ENCODE measurements around the gene ADISSP. TPM values are rescaled to one million over a fixed set of nuclear protein-coding genes. Genes with fewer than 3 reads are reported as not detected.
A peak's percentile ranks its signal among the peaks of the same experiment; 100 is the strongest.

ADISSP gene
- total RNA-seq, 4 donors from 2014 or later = 14.4 to 32.4 (median 22.2) TPM

- no peak overlapping the region for H3K4me3 ChIP-seq
- H3K36me3 ChIP-seq = peaks cover 0 to 46% (median 3%) of the 10 kb centered on the region in 3 donors
- H3K9me3 ChIP-seq = no peaks in the 10 kb centered on the region
- DNase-seq (ENCODE audit: low spot score in 2 of 2) = no peak
- H3K27me3 ChIP-seq = no peaks in the 10 kb centered on the region
- WGBS, 2 donors = 68 to 71% methylated on average over 5 of the region's 5 CpGs
- H3K27ac ChIP-seq = peak overlapping the region in 3 of 4 donors; percentile 60 to 98 (median 96)
- no peak for TF ChIP-seq EP300 (IDR thresholded peaks at IDR 0.05)
- TF ChIP-seq CTCF (IDR thresholded peaks at IDR 0.05) = no peak
- TF ChIP-seq POLR2A (IDR thresholded peaks at IDR 0.05) = no peak
- peaks cover 0 to 56% (median 26%) of the 10 kb centered on the region in 4 donors for H3K4me1 ChIP-seq
Measured at GRCh38 chr20:3798373-3798768, 30.8 kb upstream of the ADISSP start.

GRCh38 chr20:3797592-3798372 lies 30.2 kb upstream of the ADISSP start:
- H3K4me1 ChIP-seq = peaks cover 0 to 56% (median 26%) of the 10 kb centered on the region in 4 donors
- TF ChIP-seq CTCF (IDR thresholded peaks at IDR 0.05) = no peak
- no peak for TF ChIP-seq POLR2A (IDR thresholded peaks at IDR 0.05)
- no peak for TF ChIP-seq EP300 (IDR thresholded peaks at IDR 0.05)
- peak overlapping the region in 2 of 4 donors; percentile 64 to 67 for H3K4me3 ChIP-seq

GRCh38 chr20:3797226-3797545 lies 29.6 kb upstream of the ADISSP start:
- H3K27ac ChIP-seq = peak overlapping the region; percentile 60 to 98 (median 94)
- H3K36me3 ChIP-seq = peaks cover 0 to 35% (median 3%) of the 10 kb centered on the region in 3 donors
- peak overlapping the region in 3 of 4 donors; percentile 46 to 67 (median 64) for H3K4me3 ChIP-seq
- no peaks in the 10 kb centered on the region for H3K27me3 ChIP-seq
- H3K4me1 ChIP-seq = peaks cover 0 to 54% (median 26%) of the 10 kb centered on the region in 4 donors
- no peak for DNase-seq (ENCODE audit: low spot score in 2 of 2)
- 74 to 80% methylated on average over 4 to 5 of the region's 5 CpGs for WGBS, 2 donors
- H3K9me3 ChIP-seq = no peaks in the 10 kb centered on the region
- TF ChIP-seq POLR2A (IDR thresholded peaks at IDR 0.05) (no peak), CTCF (IDR thresholded peaks at IDR 0.05) (no peak), EP300 (IDR thresholded peaks at IDR 0.05) (no peak)

More at GRCh38 chr20:3797592-3798372, 30.2 kb upstream of the ADISSP start:
- H3K36me3 ChIP-seq = peaks cover 0 to 41% (median 3%) of the 10 kb centered on the region in 3 donors
- peak overlapping the region in 3 of 4 donors; percentile 60 to 98 (median 96) for H3K27ac ChIP-seq
- no peak for DNase-seq (ENCODE audit: low spot score in 2 of 2)
- H3K27me3 ChIP-seq = no peaks in the 10 kb centered on the region
- H3K9me3 ChIP-seq = no peaks in the 10 kb centered on the region
- 63 to 69% methylated on average over 19 of the region's 19 CpGs for WGBS, 2 donors

- TF ChIP-seq POLR2A (IDR thresholded peaks at IDR 0.05) (no peak), EP300 (IDR thresholded peaks at IDR 0.05) (no peak), CTCF (IDR thresholded peaks at IDR 0.05) (no peak)
- Histone ChIP-seq H3K4me1 (peaks cover 0 to 51% (median 26%) of the 10 kb centered on the region in 4 donors), H3K27me3 (no peaks in the 10 kb centered on the region), H3K9me3 (no peaks in the 10 kb centered on the region), H3K36me3 (peaks cover 0 to 29% (median 3%) of the 10 kb centered on the region in 3 donors), H3K27ac (peak overlapping the region; percentile 91 to 98 (median 96)), H3K4me3 (peak overlapping the region; percentile 46 to 67 (median 55))
- DNase-seq (ENCODE audit: low spot score in 2 of 2) = no peak
- WGBS, 2 donors = 54% methylated on average over 4 to 6 of the region's 33 CpGs
Measured at GRCh38 chr20:3796477-3797225, 29.1 kb upstream of the ADISSP start.

Measured in tibial nerve (tissue), 4 donors.